Suprapubic skin (tissue), 4 donors: ENCODE data around the gene CACNA1H.
"Not testable (repeated sequence)": the region's sequence is repeated elsewhere in the genome, so short reads cannot be mapped to it uniquely, and the experiment has no call there.

Source experiments
- CTCF ChIP-seq, 2 donors: fragments of 200-600 bp in 1 of 2; fragments of 450-650 bp in 1 of 2; sonication (generic) in 1 of 2; IDR thresholded peaks; one replicate each; pipeline ENCODE4 v1.5.1; 2016 to 2019; ENCODE audit warnings: antibody characterized with exemption in 2 of 2, mild to moderate bottlenecking in 1 of 2, moderate library complexity in 1 of 2
- POLR2A ChIP-seq, 2 donors: fragments of 450-650 bp; IDR thresholded peaks; one replicate each; pipeline ENCODE4 v1.6.1; 2017; ENCODE audit warnings: antibody characterized with exemption in 2 of 2, mild to moderate bottlenecking in 2 of 2, moderate library complexity in 2 of 2
- POLR2AphosphoS5 ChIP-seq, 3 donors: sonication (generic); formaldehyde crosslinking; IDR thresholded peaks; one replicate each; pipeline ENCODE4 v1.6.1; 2017; ENCODE audit warnings: antibody characterized with exemption in 3 of 3

DNA sequence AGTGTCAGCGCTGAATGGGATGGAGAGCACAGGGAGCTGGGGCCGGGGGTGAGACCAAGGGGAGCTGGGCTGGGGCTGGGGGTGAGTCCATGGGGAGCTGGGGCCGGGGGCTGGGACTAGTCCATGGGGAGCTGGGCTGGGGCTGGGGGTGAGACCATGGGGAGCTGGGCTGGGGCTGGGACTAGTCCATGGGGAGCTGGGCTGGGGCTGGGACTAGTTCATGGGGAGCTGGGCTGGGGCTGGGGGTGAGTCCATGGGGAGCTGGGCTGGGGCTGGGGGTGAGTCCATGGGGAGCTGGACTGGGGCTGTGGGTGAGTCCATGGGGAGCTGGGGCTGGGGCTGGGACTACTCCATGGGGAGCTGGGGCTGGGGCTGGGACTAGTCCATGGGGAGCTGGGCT, 101.9 kb downstream of the CACNA1H start:
- TF ChIP-seq POLR2A, POLR2AphosphoS5, CTCF (IDR thresholded peaks at IDR 0.05): not testable (repeated sequence)
